Measurements from ENCODE around the gene ROPN1L.
"Not testable (repeated sequence)": the region's sequence is repeated elsewhere in the genome, so short reads cannot be mapped to it uniquely, and the experiment has no call there.

ROPN1L gene

GRCh38 chr5:10441083-10441991 lies at the start of gene ROPN1L:
ROPN1L (plus strand) TSS chr5:10441879; CDS start chr5:10442168, 289 bp downstream.
- peak; percentile 74 for DNase-seq (ENCODE audit: low read depth)

GRCh38 chr5:10392567-10393328 lies 48.9 kb upstream of the ROPN1L start:
- DNase-seq (ENCODE audit: low read depth): not testable (repeated sequence)

- no peak for DNase-seq (ENCODE audit: low read depth)
These were observed 48.2 kb upstream of the ROPN1L start for GRCh38 chr5:10393491-10393890.

- no peak for DNase-seq (ENCODE audit: low read depth)
These were observed 45.1 kb upstream of the ROPN1L start for GRCh38 chr5:10396552-10396951.

GRCh38 chr5:10399839-10400238 lies 41.8 kb upstream of the ROPN1L start:
- no peak for DNase-seq (ENCODE audit: low read depth)

GRCh38 chr5:10400411-10400810 lies 41.3 kb upstream of the ROPN1L start:
- no peak for DNase-seq (ENCODE audit: low read depth)

GRCh38 chr5:10400831-10401230 lies 40.8 kb upstream of the ROPN1L start:
- DNase-seq (ENCODE audit: low read depth): no peak

- no peak for DNase-seq (ENCODE audit: low read depth)
These were observed 40.2 kb upstream of the ROPN1L start for GRCh38 chr5:10401498-10401897.

GRCh38 chr5:10403829-10404228 lies 37.9 kb upstream of the ROPN1L start:
- no peak for DNase-seq (ENCODE audit: low read depth)

- DNase-seq (ENCODE audit: low read depth): no peak
These were observed 35.0 kb upstream of the ROPN1L start for GRCh38 chr5:10406651-10407050.

- no peak for DNase-seq (ENCODE audit: low read depth)
These were observed 32.2 kb upstream of the ROPN1L start for GRCh38 chr5:10409504-10409903.

GRCh38 chr5:10410662-10411061 lies 31.0 kb upstream of the ROPN1L start:
- no peak for DNase-seq (ENCODE audit: low read depth)

- DNase-seq (ENCODE audit: low read depth): no peak
These were observed 30.3 kb upstream of the ROPN1L start for GRCh38 chr5:10411336-10411735.

GRCh38 chr5:10416868-10417267 lies 24.8 kb upstream of the ROPN1L start:
- no peak for DNase-seq (ENCODE audit: low read depth)

- no peak for DNase-seq (ENCODE audit: low read depth)
These were observed 22.9 kb upstream of the ROPN1L start for GRCh38 chr5:10418654-10419345.

- DNase-seq (ENCODE audit: low read depth): no peak
These were observed 21.2 kb upstream of the ROPN1L start for GRCh38 chr5:10420468-10420867.

GRCh38 chr5:10420932-10421331 lies 20.7 kb upstream of the ROPN1L start:
- no peak for DNase-seq (ENCODE audit: low read depth)

- DNase-seq (ENCODE audit: low read depth): no peak
These were observed 19.6 kb upstream of the ROPN1L start for GRCh38 chr5:10421896-10422691.

GRCh38 chr5:10423022-10423421 lies 18.7 kb upstream of the ROPN1L start:
- no peak for DNase-seq (ENCODE audit: low read depth)

GRCh38 chr5:10424124-10424731 lies 17.5 kb upstream of the ROPN1L start:
- no peak for DNase-seq (ENCODE audit: low read depth)

- DNase-seq (ENCODE audit: low read depth): no peak
These were observed 14.5 kb upstream of the ROPN1L start for GRCh38 chr5:10427201-10427600.

Data from activated T-cell treated with anti-CD3 and anti-CD28 coated beads for 24 hours (primary cell).